Measurements from ENCODE around the gene TRIO. TPM values are rescaled to one million over a fixed set of nuclear protein-coding genes. Genes with fewer than 3 reads are reported as not detected.

Gene TRIO
- total and polyA plus RNA-seq, 2 of the 8 experiments (the other 6 are each of a cell fraction or from before 2014, with no cell fraction given), result 35.1 to 69.1 TPM

- TF ChIP-seq CHD7 (IDR thresholded peaks at IDR 0.05; ENCODE audit: insufficient replicate concordance, low read length) (no peak), SRF (IDR thresholded peaks at IDR 0.05; ENCODE audit: low read depth, low read length) (no peak), RXRA (IDR thresholded peaks at IDR 0.05; ENCODE audit: insufficient read depth, low read depth, low read length) (no peak), HDAC2 (IDR thresholded peaks at IDR 0.05; ENCODE audit: borderline replicate concordance in 1 of 2, low read depth in 2 of 2, low read length in 2 of 2) (no peak)
These were observed 224.2 kb downstream of the TRIO start (continued) for GRCh38 chr5:14367364-14367763.
